Left renal pelvis (tissue), 4 donors: ENCODE results near the gene CENPE. TPM values are rescaled to one million over a fixed set of nuclear protein-coding genes. Genes with fewer than 3 reads are reported as not detected.

ENCODE experiments used
- DNase-seq, 4 donors: peaks; one replicate each; pipeline ENCODE4 v3.0.0-alpha.2; 2013; ENCODE audit warnings: low read depth in 4 of 4, low spot score in 3 of 4
- polyA plus RNA-seq, 4 donors: library from polyadenylated mRNA; unstranded; fragments of 120-200 nt; gene quantifications; one replicate each; pipeline ENCODE4 v1.2.1, GENCODE V29; 2013; ENCODE audit not compliant: insufficient read length in 4 of 4

The CENPE gene
- polyA plus RNA-seq, 4 donors = 10.9 to 15.7 (median 12.1) TPM

DNA sequence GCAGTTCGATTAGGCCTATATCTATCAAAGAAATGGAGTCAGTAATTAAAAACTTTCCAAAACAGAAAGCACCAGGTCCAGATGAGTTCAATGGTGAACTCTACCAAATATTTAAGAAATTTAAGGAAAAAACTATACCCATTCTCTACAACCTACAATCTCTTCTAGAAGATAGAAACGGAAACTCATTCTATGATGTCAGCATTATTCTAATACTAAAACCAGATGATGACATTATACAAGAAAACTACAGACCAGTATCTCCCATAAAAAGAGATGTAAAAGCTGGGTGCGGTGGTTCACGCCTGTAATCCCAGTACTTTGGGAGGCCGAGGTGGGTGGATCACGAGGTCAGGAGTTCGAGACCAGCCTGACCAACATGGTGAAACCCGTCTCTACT is 69.0 kb downstream of the CENPE start:
- no peak for DNase-seq

DNA sequence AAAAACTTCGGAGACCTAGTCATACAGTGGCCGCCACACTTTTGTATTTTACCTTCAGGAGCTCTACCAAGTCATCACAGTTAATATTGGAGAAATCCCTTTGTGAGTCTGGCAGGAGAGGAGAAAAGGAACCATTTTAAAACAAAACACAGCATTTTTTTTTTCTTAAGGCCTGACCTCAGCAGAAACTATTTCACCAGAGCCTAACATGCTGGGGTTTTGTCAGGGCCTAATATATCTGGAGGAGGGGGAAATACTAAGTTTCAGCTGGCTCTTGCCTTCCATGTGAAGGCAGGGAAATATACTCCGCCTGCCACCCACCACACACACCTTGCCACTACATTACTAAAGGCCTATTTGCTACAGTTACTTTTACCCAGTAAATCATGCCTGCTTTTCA is 72.0 kb downstream of the CENPE start:
- DNase-seq = no peak

DNA sequence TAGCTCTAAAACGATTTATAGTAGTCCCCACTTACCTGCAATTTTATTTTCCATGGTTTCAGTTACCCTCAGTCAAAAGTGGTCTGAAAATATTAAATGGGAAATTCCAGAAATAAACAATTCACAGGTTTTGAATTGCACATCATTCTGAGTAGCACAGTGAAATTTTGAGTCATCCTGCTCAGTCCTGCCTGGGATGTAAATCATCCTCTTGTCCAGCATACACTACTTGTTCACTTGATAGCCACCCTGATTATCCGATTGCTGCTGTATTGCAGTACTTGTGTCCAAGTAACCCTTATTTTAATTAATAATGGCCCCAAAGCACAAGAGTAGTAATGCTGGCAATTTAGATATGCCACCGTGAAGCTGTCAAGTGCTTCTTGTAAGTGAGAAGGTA is 75.0 kb downstream of the CENPE start:
- DNase-seq = no peak

DNA sequence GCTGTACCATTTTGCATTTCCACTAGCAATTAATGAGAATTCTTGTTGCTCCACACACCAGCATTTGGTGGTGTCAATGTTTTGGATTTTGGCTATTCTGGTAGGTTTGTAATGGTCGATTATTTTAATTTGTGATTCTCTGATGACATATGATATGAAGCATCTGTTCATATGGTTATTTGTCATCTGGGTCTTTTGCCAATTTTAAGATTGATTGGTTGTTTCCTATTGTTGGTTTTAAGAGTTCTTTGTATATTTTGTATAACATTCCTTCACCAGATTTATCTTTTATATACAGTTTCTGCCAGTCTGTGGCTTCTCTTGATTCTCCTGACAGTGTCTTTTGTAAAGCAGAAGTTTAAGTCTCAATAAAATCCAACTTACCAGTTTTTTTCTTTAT is 80.0 kb downstream of the CENPE start:
- no peak for DNase-seq

DNA sequence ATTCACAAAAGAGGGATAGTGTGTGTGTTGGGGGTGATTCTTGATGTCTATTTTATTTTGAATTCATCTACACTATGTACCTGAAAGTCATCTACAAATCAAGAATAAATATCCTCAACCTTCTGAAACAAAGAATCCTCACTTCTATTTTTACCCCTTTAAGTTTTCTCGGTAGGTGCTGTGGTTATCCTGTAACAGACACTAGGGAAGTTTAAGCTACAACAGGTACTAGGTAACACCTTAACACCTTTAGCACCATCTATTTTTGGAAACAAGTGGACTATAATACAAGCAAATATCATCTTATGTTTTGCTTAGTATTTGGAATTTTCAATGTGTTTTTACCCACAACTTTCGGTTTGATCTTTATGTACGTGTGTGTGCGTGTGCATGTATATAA is 86.5 kb downstream of the CENPE start:
- no peak for DNase-seq

DNA sequence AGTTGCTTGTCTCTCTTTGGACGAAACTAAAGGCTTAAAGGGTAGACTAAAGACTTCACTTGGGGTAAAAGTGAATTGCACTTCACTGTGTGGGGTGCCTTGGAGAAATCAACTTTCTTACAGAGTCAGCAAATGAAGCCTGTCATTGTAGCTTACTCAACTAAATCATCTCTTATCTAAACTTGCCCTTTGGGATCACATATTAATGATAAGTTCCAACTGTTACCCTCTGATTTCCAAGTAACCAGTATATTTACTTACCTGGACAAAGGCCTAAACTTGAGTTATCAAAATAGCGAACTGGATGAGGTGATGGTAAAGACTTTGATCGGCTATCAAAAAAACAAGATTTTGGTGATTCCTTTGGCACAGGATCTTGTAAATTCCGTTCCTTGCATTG is 89.6 kb downstream of the CENPE start:
- DNase-seq = no peak

DNA sequence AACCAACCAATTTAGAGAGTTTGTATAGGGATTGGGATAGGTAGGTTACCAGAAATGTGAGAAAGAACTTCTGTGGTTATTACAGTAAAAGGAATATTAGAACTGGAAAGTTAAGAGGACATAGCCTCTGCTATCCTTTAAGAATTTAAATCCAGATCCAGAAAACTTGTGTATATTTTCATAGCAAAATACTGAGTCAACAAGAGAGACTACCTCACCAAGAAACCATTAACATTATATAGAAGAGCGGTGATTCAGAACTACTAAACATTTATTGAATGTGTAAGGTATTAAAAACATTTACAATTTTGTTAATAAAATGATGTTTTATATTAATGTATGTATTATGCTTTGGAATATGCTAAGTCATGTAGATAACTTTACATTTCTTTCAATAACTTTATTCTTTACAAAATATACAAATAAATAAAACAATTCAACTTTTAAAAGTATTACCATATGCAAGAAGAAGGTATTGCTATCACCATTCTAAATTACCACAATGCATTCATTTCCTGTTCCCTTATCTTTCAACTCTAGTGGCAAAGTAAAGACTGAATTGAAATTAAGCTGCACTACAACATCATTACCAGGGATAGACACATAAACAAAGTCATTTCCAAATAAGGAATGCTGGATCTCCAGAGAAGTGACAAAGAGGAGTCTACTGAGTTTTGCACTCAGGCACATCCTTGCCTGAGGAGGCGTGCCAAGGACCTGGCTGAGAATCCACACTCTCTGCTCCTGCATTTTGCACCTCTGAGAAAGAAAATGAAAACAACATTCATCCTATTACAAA is 92.4 kb downstream of the CENPE start:
- no peak for DNase-seq

DNA sequence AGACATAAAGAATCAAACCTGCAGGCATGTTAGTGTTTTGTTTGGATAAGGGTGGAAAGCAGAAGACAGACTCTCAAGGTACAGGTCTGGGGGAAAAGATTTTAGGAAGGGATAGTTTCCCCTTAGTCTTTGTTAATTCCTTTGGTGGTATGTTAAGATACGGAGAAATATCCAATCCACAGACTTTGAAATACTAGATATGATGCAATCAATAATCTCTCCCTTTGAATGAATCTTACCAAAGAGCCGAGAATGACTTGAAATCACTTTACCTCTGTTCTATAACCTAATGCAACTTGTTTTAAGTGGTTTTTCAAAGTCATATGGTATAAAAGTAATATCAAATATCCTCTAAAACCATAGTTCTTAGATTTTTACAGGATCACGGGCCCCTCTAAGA is 93.3 kb downstream of the CENPE start:
- DNase-seq = no peak

DNA sequence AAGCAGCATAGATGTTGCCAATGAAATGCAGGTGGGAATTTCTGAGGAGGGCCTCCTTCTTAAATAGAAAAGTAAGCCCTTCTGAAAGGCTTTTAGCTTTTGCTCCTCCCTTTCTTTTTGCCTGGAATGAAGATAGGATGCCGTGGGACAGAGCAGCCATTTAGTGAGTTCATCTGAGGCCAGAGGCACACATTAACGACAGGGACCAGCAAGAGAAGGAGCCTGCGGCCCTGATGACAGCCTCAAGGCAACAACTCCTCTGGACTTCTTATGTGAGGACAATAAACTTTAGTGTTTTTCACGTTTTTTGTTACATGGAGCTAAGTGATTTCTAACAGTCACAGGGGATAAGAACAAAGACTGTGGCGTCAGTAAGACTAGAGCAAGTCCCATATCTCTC is 97.5 kb downstream of the CENPE start:
- DNase-seq = no peak

DNA sequence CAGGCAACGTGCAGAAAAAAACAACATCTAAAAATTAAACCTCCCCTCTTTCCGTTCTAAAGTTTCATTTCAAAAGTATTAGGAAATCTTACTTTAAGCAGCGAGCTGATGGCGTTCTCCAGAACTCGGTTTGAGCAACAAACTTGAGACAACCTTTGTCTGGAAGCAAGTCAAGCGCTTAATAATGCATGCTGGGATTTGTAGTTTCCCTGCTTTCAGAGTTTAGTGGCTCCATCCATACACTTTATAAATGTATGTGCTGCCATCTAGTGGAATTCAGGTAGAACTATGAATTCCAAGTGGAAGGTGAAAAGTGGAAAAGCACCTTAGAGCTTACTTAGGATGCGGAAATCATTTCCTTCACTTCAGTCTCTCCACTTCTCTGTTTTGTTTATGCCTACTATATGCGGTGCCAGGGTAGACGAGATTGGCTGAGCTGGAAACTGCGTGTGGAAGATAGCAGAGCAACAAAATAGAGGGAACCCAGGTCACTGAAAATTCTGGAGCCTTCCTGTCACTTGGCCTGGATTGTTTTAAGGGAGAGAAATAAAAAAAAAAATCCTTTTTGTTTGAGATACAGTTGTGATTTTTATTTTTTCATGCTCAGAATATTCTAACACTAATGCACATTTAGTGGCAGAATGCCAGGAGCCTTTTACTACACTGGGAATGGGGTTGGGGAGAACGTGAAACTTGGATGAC is 98.3 kb downstream of the CENPE start, which contains the start of gene BDH2:
BDH2 (minus strand) TSS at position 144 of the 702 bp plus-strand sequence. CDS start 3,580 bp downstream, outside the sequence.
- DNase-seq = peak; percentile 79 to 92 (median 85)

DNA sequence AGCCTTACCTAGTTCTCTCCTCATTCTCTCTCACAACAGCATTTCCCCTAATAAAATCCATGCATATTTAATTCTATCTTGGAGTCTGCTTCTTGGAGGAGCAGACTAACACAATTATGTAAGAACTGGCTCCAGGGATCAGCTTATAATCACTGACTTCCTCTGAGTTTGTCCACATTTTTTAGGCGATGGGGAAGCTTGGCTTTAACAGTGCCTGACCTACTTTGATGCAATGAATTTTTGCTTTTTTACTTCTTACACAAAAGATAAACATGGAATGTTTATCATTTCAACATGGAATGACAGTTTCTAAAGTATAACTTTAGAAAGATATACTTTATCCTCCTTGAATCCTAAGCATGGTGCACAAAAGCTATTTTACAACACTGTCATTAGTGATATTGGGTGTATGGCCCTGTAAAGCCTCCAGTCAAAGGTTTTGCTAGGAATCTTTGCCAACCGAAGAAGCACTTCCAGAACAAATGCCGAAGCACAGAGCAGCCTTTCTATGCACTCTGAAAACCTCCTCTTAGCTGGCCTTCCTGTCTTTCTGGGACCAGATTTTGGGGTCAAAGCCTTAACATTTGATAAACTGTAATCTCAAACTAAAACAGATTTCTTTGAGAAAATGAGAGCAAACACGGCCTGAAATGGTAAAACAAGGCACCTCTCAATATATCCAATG is 99.2 kb downstream of the CENPE start:
- peak in 2 of 4 donors; percentile 14 to 18 for DNase-seq

DNA sequence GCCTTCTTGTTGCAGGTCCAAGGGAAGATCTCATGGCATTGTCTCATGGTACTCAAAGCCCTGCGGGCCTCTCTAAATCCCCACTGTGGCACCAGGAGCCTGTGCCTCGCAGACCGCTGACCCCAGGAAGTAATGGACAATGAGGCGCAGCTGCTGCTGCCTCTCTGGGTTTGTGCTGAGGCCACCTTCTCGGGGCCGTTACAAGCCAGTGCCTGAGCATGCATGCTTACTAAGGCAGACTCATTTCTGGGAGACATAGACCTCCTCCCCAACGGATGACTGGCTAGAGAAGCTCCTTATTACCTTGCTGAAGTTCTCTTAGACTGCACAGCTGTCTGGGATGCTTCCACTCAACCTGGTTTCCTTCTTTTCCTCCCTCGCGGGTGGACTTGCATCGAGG is 99.8 kb downstream of the CENPE start:
- DNase-seq = no peak

DNA sequence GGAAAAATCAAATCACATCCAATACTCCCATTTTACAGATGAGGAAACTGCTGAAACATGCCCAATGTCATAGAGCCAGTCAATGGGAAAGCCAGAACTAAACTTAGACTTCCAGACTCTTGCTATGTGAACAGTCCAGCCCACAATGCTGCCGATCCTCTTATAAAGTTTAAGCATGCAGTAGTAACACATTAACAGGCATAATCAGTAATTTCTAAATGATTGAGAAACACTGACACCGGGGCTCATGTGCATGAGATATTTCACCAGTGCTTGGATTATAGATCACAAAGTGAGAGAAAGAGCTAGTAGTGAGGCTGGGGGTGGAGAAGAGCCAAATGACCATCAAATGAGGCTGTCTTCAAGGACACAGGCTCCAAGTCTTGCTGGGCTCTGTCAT is 101.0 kb downstream of the CENPE start:
- DNase-seq = no peak

DNA sequence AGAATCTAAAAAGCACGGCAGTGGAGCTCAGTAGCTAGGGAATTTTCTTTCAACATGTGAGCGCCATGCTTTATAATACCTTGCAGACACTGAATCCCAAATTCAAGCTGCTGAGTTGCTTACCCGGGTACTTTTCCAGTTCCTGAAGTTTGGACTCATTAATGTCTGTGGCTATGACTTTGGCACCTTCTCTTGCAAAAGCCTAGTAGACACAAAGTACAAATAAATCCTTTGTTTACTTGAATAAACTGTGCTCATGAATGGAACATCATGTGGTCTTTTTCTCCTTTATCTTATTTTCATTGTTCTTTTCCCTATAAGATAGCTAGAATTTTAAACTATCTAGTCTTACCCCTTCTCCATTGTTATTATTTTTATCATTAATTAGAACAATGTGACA is 103.1 kb downstream of the CENPE start:
- DNase-seq = no peak

DNA sequence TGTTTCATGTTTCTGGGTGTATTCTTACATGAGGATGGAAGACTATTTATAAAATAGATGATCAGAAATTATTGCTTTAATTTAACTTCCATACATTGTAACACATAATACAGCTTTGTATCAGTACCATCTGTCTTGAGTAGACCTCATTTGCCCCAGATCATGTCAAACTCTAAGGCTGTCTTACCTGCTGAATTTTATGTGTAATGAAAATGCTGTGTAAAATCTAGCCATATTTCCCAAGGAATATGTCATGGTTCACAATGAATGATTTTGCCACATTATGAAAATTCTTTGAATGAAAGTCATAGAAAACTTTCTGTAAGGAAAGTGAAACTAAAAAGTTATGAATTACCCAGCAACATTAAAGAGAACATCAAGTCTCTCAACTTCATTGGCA is 105.9 kb downstream of the CENPE start:
- no peak for DNase-seq

DNA sequence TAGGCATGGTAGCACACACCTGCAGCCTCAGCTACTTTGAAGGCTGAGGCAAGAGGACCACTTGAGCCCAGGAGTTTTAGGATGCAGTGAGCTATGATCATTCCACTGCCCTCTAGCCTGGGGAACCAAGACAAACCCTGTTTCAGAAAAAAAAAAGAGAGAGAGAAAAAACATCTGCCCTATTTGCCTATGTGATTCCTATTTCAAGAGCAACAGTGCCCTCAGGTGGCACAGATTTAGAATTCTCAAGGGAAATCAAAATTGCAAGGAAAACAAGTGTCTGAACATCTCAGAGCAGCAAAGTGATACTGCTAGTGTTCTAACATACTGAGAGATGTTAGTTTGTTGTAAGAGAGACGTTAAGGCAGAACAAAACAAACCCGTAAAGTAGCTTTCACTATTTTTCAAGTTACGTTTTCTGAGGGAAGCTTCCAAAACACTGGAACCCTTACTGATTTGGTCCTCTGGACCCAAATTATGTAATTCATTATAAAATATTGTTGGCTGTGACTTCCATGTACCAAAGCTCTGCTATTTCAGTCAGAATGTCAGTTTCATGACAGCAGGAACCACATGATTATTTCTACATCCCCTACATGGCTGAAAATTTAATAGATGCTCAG is 106.4 kb downstream of the CENPE start:
- peak in 2 of 4 donors; percentile 16 to 41 for DNase-seq

DNA sequence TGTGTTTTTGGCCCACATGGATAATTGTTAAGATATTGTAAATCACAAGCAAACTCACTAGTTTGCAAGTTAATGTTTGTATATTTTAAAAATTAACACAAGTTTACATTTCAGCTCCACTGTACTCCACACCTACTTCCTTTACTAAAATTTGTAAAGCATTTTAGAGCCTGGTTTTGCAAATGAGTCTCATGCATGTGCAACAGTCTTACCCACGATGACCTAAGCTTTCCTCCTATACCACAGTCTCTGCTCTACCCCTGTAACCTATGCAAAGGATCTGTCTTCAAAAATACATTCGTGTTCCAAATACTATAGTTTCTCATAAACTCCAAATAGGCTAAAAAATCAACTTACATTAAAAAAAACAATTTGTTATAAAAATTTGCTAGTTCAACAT is 108.7 kb downstream of the CENPE start:
- no peak for DNase-seq

DNA sequence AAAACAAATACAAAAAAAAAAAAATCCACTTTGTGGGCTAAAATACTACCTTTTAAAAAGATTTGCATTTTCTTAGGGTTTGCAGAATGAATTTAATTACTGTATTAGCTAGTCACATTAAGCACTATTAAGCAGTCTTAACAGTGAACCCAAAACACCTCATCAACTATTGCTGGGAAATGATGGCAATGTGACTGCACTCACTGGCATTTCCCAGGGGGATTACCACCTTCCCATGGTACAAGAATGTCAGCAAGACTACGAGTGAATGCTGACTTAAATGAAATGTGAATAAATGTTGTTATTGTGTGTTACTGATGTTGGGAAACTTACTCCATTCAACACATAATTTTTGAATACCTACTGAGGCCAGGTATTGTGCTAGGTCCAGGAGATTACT is 111.6 kb downstream of the CENPE start:
- DNase-seq = no peak

DNA sequence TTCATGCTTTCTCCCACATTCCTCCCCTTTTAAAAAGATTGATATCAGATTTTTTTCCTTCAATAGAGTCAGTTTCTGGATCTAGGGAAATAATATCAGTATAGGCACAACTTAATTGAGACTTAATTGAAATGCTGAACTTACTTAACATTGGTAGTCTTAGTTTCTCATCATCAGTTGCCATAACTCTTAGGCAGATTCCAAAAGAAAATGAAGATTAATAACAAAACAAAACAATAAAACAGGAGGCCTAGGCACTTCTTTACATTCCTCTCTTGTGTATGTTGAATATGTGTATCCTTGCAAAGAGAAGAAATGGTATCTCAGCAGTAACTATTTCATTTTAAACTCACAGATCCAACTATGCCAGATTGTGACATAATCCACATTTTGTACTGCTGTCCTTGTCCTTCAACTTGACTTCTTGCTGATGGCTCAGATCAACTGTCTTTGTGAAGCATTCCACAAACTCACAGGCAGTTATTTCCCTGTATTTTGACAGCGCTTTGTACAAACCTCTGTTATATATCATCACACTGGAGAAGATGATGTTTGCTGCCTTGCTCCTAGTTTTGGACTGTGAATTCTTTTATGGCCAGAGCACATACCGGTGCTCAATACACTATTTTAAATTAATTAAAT is 112.5 kb downstream of the CENPE start:
- no peak for DNase-seq

DNA sequence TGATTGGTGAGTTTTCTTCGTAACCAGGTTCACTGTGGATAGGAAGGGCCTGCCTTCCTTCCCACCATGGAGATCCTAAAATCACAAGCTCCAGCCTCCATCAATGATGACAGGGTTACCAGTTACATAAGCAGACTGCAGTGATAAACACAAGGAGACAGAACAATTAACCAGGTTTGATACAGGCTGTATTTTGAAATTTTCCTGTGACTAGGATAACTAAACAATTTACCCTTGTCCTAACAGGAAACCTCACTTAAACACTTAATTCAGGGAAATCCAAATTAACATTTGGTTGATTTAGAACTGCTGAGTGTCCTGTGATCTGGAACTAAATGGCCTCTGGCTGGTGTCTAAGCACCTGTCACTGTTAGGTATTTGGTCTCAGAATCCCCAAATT is 118.5 kb downstream of the CENPE start:
- DNase-seq = no peak
